Measurements from ENCODE around the gene NDUFS2. TPM values are rescaled to one million over a fixed set of nuclear protein-coding genes. Genes with fewer than 3 reads are reported as not detected.

Gene NDUFS2
- total RNA-seq, 2 experiments from 2014 or later: 62.9 to 72.1 TPM

DNA sequence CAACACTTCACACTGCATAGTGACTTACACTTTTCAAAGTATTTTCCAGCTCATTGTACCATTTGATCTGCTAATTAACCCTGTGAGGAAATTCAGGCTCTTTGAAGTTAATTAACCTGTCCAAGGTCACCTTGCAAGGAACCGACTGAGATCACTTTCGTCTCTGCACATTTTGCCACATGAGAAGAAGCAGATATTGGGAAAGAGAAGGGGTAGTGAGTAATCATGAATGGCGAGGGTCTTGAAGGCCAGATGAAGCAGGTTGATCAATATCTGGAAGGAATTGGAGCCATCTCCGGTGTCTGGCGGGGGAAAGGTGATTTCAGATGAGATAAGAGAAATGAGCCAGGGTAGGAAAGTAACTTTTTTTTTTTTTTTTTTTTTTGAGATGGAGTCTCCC is 17.8 kb downstream of the NDUFS2 start:
- ChIA-PET CTCF (ENCODE audit: unreplicated experiment) (no interaction called here), POLR2A (interaction anchor here (0.6 to 4.4 kb wide), 4 partner anchors 7 to 49 kb away, joined by 3 to 22 read pairs (median 4); partner anchors contain the start of gene NDUFS2)
- no peak for DNase-seq (ENCODE audit: low spot score)
- intact Hi-C loops (cut with micrococcal nuclease; ENCODE audit: unreplicated experiment): no loop called here
- no peaks in the 10 kb centered on the region for H3K9me3 ChIP-seq (ENCODE audit: low read length)
- no peak overlapping the region for H3K4me2 ChIP-seq (ENCODE audit: low read length)
- H4K20me1 ChIP-seq (ENCODE audit: insufficient read depth, low read length): no peaks in the 10 kb centered on the region
- H3K4me1 ChIP-seq (ENCODE audit: insufficient read depth, low read length, poor library complexity, severe bottlenecking): peaks cover 36% of the 10 kb centered on the region
- no peaks in the 10 kb centered on the region for H3K79me2 ChIP-seq (ENCODE audit: insufficient read depth, low read depth, low read length)
- no peaks in the 10 kb centered on the region for H3K36me3 ChIP-seq (ENCODE audit: insufficient read depth, low read length)
- no peak overlapping the region for H3K27ac ChIP-seq (ENCODE audit: low read depth, low read length, poor library complexity, severe bottlenecking)
- no peak for TF ChIP-seq EZH2phosphoT487 (IDR thresholded peaks at IDR 0.05; ENCODE audit: borderline replicate concordance, low read depth, low read length)
- TF ChIP-seq, protein P1, sequence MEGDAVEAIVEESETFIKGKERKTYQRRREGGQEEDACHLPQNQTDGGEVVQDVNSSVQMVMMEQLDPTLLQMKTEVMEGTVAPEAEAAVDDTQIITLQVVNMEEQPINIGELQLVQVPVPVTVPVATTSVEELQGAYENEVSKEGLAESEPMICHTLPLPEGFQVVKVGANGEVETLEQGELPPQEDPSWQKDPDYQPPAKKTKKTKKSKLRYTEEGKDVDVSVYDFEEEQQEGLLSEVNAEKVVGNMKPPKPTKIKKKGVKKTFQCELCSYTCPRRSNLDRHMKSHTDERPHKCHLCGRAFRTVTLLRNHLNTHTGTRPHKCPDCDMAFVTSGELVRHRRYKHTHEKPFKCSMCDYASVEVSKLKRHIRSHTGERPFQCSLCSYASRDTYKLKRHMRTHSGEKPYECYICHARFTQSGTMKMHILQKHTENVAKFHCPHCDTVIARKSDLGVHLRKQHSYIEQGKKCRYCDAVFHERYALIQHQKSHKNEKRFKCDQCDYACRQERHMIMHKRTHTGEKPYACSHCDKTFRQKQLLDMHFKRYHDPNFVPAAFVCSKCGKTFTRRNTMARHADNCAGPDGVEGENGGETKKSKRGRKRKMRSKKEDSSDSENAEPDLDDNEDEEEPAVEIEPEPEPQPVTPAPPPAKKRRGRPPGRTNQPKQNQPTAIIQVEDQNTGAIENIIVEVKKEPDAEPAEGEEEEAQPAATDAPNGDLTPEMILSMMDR (conservative IDR thresholded peaks at IDR 0.05; ENCODE audit: low read length): no peak
- H2AFZ ChIP-seq (ENCODE audit: low read length): no peak overlapping the region
- no peak overlapping the region for H3K4me3 ChIP-seq (ENCODE audit: low read depth, low read length, poor library complexity, severe bottlenecking)
- no TSS peak for BruUV-seq (replicated peaks)
- no peaks in the 10 kb centered on the region for H3K9me2 ChIP-seq (ENCODE audit: insufficient read depth, low read length)

DNA sequence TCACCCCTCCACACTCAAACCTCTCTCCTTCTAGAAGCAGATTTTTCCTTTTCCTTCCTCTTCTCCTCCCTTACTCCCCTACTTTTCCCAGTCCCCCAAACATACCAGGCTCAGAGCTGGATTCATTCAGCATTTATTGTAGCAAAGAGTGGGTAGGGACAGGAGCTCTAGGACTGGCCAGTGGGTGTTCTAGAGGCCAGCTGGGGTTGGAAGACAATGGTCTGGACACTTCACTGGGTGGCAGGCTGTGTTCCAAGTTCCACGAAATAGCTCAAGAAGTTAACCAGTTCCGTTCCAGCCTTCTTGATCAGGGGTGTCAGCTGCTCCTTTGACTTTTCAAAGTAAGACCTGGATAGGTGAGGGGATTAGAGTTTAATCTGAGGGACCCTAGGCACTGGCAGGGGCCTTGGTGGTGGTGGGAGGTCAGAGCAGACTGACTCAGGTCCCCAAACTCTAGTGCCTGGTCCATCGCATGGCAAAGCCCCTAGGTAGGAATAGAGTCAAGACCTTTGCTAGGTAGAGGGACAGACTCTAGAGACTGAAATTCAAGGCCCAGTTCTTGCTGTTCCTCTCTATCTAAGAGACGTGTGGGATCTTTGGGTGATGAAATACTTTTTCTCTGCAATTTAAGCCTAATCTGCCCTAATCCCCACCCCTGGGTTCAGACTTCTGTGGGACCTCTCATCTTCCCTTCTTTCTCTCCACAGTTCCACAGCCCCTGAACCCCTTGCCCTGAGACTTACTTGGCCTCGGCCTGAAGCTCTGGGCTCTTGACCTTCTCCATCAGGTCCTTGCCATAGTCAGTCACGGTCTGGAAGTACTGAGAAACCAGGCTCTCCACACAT is 20.2 kb downstream of the NDUFS2 start:
- no peak overlapping the region for H3K4me2 ChIP-seq (ENCODE audit: low read length)
- H3K79me2 ChIP-seq (ENCODE audit: insufficient read depth, low read depth, low read length): no peaks in the 10 kb centered on the region
- H3K4me3 ChIP-seq (ENCODE audit: low read depth, low read length, poor library complexity, severe bottlenecking): no peak overlapping the region
- no peaks in the 10 kb centered on the region for H4K20me1 ChIP-seq (ENCODE audit: insufficient read depth, low read length)
- no peak overlapping the region for H2AFZ ChIP-seq (ENCODE audit: low read length)
- POLR2A ChIA-PET: interaction anchor here (0.5 to 1.1 kb wide), 4 partner anchors 29 to 163 kb away, joined by 3 read pairs; no protein-coding TSS in a partner anchor
- CTCF ChIA-PET (ENCODE audit: unreplicated experiment): interaction anchor here (0.6 to 0.7 kb wide), 3 partner anchors 9 to 83 kb away, joined by 3 to 4 read pairs (median 4); no protein-coding TSS in a partner anchor
- TF ChIP-seq EZH2phosphoT487 (IDR thresholded peaks at IDR 0.05; ENCODE audit: borderline replicate concordance, low read depth, low read length): no peak
- TF ChIP-seq, protein P1 (conservative IDR thresholded peaks at IDR 0.05; ENCODE audit: low read length): no peak
- BruUV-seq (replicated peaks): no TSS peak
- intact Hi-C loops (cut with micrococcal nuclease; ENCODE audit: unreplicated experiment): no loop called here
- peaks cover 40% of the 10 kb centered on the region for H3K4me1 ChIP-seq (ENCODE audit: insufficient read depth, low read length, poor library complexity, severe bottlenecking)
- no peak overlapping the region for H3K27ac ChIP-seq (ENCODE audit: low read depth, low read length, poor library complexity, severe bottlenecking)
- no peak for DNase-seq (ENCODE audit: low spot score)
- H3K36me3 ChIP-seq (ENCODE audit: insufficient read depth, low read length): no peaks in the 10 kb centered on the region
- no peaks in the 10 kb centered on the region for H3K9me3 ChIP-seq (ENCODE audit: low read length)
- no peaks in the 10 kb centered on the region for H3K9me2 ChIP-seq (ENCODE audit: insufficient read depth, low read length)

Measured in OCI-LY7 (cell line).